ENCODE measurements around the gene MICA. TPM values are rescaled to one million over a fixed set of nuclear protein-coding genes. Genes with fewer than 3 reads are reported as not detected.

The MICA gene
- total and polyA plus RNA-seq, 9 of the 15 experiments (the other 6 are each of a cell fraction or from before 2014, with no cell fraction given): 11.8 to 24.6 (median 16.7) TPM

- TF ChIP-seq MYC (IDR thresholded peaks at IDR 0.05; ENCODE audit: low read depth, low read length) (peak; percentile 77), MYC (CRISPR knock-in tag; IDR thresholded peaks at IDR 0.05; ENCODE audit: borderline replicate concordance, low read depth) (no peak), ZFP91 (CRISPR knock-in tag; IDR thresholded peaks at IDR 0.05) (peak; percentile 13; the same call in 1 of the 2 replicates), ZNF764 (CRISPR knock-in tag; IDR thresholded peaks at IDR 0.05; ENCODE audit: low read depth) (peak; percentile 74; the same call in 1 of the 2 replicates), GABPB2 (CRISPR knock-in tag; conservative IDR thresholded peaks at IDR 0.05) (no peak), ZNF12 (CRISPR knock-in tag; IDR thresholded peaks at IDR 0.05) (no peak), ZNF184 (CRISPR knock-in tag; IDR thresholded peaks at IDR 0.05) (no peak), C11orf30 (IDR thresholded peaks at IDR 0.05; ENCODE audit: low read depth) (0 out of 2 replicates have a peak, but pooled peaks have one; percentile 8), TSC22D4 (tag; IDR thresholded peaks at IDR 0.05) (no peak), FOXP4 (CRISPR knock-in tag; IDR thresholded peaks at IDR 0.05; ENCODE audit: borderline replicate concordance) (no peak), ZNF696 (CRISPR knock-in tag; conservative IDR thresholded peaks at IDR 0.05) (no peak), ZFP30 (CRISPR knock-in tag; IDR thresholded peaks at IDR 0.05; ENCODE audit: borderline replicate concordance) (no peak), SAP30 (IDR thresholded peaks at IDR 0.05; ENCODE audit: borderline replicate concordance, insufficient read depth, low read depth, low read length, poor library complexity, severe bottlenecking) (peak; percentile 34), ETV1 (tag; conservative IDR thresholded peaks at IDR 0.05; ENCODE audit: low read depth) (peak; percentile 38), PHF8 (IDR thresholded peaks at IDR 0.05; ENCODE audit: borderline replicate concordance, low read length) (peak; percentile 58), NR3C1 (CRISPR knock-in tag; IDR thresholded peaks at IDR 0.05) (no peak), ZNF586 (CRISPR knock-in tag; conservative IDR thresholded peaks at IDR 0.05) (no peak), OTX1 (CRISPR knock-in tag; IDR thresholded peaks at IDR 0.05) (peak; percentile 77; the same call in 1 of the 2 replicates), ELF2 (CRISPR knock-in tag; IDR thresholded peaks at IDR 0.05) (peak; percentile 86), TCF15 (CRISPR knock-in tag; IDR thresholded peaks at IDR 0.05) (no peak), ETV5 (CRISPR knock-in tag; IDR thresholded peaks at IDR 0.05; ENCODE audit: low read depth) (peak; percentile 50)
These were observed 3.6 kb upstream of the MICA start (continued) for GRCh38 chr6:31399589-31400466.
